Activated T-cell treated with anti-CD3 and anti-CD28 coated beads, Interleukin-2, amount 50 U/mL, for 4 hours (primary cell): ENCODE results near the gene RAB40C. TPM values are rescaled to one million over a fixed set of nuclear protein-coding genes. Genes with fewer than 3 reads are reported as not detected.

Source experiments
- ATAC-seq, 2 donors: fragments of 200-7000 bp; cut with Tn5 transposase; one replicate each; pipeline ENCODE4 v1.10.0; 2021
- DNase-seq: peaks from one replicate; pipeline ENCODE4 v3.0.0-alpha.2; 2020
- H3K27me3 Mint-ChIP-seq: one replicate; pipeline ENCODE4 v1.8.0; 2021; ENCODE audit warnings: low read depth, mixed read lengths
- H3K36me3 Mint-ChIP-seq: one replicate; pipeline ENCODE4 v1.8.0; 2022; ENCODE audit warnings: mixed read lengths; ENCODE audit not compliant: insufficient read depth
- H3K4me1 Mint-ChIP-seq: one replicate; pipeline ENCODE4 v1.8.0; 2021; ENCODE audit warnings: low read depth, mixed read lengths
- H3K4me3 Mint-ChIP-seq: one replicate; pipeline ENCODE4 v1.8.0; 2021; ENCODE audit warnings: mild to moderate bottlenecking, moderate library complexity, mixed read lengths
- H3K9me3 Mint-ChIP-seq: one replicate; pipeline ENCODE4 v1.8.0; 2021; ENCODE audit warnings: mixed read lengths
- total RNA-seq, 3 donors: library from RNA; stranded (reverse); gene quantifications; one replicate each; pipeline ENCODE4 v1.2.1, GENCODE V29; 2021

Gene RAB40C
- total RNA-seq, 3 donors from 2014 or later: 13.4 to 15.7 (median 14.6) TPM

GRCh38 chr16:631808-632358, 42.0 kb downstream of the RAB40C start:
- Mint-ChIP-seq H3K9me3 (no peaks in the 10 kb centered on the region), H3K36me3 (no peaks in the 10 kb centered on the region), H3K4me1 (peaks cover 2% of the 10 kb centered on the region), H3K27me3 (peaks cover 3% of the 10 kb centered on the region), H3K4me3 (no peak overlapping the region)
- ATAC-seq (no peak), DNase-seq (no peak)

DNA sequence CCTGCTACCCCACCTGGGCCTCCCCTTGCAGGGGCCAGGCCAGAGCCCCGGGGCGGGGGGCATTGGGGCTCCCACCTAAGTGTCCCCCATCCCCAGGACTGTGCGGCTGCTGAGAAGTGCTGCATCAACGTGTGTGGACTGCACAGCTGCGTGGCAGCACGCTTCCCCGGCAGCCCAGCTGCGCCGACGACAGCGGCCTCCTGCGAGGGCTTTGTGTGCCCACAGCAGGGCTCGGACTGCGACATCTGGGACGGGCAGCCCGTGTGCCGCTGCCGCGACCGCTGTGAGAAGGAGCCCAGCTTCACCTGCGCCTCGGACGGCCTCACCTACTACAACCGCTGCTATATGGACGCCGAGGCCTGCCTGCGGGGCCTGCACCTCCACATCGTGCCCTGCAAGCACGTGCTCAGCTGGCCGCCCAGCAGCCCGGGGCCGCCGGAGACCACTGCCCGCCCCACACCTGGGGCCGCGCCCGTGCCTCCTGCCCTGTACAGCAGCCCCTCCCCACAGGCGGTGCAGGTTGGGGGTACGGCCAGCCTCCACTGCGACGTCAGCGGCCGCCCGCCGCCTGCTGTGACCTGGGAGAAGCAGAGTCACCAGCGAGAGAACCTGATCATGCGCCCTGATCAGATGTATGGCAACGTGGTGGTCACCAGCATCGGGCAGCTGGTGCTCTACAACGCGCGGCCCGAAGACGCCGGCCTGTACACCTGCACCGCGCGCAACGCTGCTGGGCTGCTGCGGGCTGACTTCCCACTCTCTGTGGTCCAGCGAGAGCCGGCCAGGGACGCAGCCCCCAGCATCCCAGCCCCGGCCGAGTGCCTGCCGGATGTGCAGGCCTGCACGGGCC, 42.8 kb downstream of the RAB40C start:
- ATAC-seq: no peak

GRCh38 chr16:633336-634050, 43.6 kb downstream of the RAB40C start:
- H3K9me3 Mint-ChIP-seq: no peaks in the 10 kb centered on the region
- H3K4me1 Mint-ChIP-seq: peaks cover 4% of the 10 kb centered on the region
- no peaks in the 10 kb centered on the region for H3K36me3 Mint-ChIP-seq
- no peak overlapping the region for H3K4me3 Mint-ChIP-seq
- peaks cover 3% of the 10 kb centered on the region for H3K27me3 Mint-ChIP-seq
- DNase-seq (no peak), ATAC-seq (no peak)

More for the DNA sequence above, 42.8 kb downstream of the RAB40C start:
- peaks cover 3% of the 10 kb centered on the region for H3K27me3 Mint-ChIP-seq
- no peak overlapping the region for H3K4me3 Mint-ChIP-seq
- peaks cover 2% of the 10 kb centered on the region for H3K4me1 Mint-ChIP-seq
- no peaks in the 10 kb centered on the region for H3K9me3 Mint-ChIP-seq
- no peaks in the 10 kb centered on the region for H3K36me3 Mint-ChIP-seq
- no peak for DNase-seq

DNA sequence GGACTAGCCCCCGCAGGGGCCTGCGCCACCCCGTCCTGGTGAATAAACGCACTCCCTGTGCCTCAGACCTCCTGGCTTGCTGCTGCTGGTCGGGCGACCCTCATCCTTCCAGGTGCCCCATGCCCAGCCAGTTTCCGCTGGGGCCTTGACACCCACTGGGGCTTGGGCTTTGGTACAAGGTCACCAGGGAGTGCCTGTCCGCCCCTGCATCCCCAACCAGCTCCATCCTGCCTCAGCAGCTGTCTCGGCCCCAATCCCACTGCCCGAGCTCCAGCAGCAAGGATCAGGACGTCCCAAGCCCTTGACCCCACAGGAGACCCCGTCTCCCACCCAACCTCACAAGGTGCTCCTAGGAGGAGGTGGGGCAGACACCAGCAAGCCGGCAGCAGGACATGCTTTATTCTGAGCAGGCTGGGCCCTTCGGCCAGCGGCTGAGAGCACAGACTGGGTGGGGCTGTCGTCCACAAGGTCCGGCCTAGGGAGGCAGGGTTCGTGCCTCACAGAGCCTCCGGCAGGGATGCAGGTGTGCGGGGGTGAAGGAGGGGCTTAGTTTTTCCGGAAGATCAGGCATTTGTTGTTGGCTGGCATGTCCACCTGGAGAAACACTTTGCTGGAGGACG, 44.3 kb downstream of the RAB40C start:
- Mint-ChIP-seq H3K36me3 (no peaks in the 10 kb centered on the region), H3K27me3 (peaks cover 3% of the 10 kb centered on the region), H3K4me3 (peak overlapping the region; percentile 74), H3K4me1 (peaks cover 4% of the 10 kb centered on the region), H3K9me3 (no peaks in the 10 kb centered on the region)
- ATAC-seq (no peak), DNase-seq (no peak)

GRCh38 chr16:634996-635395, 45.1 kb downstream of the RAB40C start:
- Mint-ChIP-seq H3K9me3 (no peaks in the 10 kb centered on the region), H3K36me3 (no peaks in the 10 kb centered on the region), H3K4me3 (peak overlapping the region; percentile 74), H3K27me3 (peaks cover 3% of the 10 kb centered on the region), H3K4me1 (peaks cover 4% of the 10 kb centered on the region)
- ATAC-seq (no peak), DNase-seq (no peak)

DNA sequence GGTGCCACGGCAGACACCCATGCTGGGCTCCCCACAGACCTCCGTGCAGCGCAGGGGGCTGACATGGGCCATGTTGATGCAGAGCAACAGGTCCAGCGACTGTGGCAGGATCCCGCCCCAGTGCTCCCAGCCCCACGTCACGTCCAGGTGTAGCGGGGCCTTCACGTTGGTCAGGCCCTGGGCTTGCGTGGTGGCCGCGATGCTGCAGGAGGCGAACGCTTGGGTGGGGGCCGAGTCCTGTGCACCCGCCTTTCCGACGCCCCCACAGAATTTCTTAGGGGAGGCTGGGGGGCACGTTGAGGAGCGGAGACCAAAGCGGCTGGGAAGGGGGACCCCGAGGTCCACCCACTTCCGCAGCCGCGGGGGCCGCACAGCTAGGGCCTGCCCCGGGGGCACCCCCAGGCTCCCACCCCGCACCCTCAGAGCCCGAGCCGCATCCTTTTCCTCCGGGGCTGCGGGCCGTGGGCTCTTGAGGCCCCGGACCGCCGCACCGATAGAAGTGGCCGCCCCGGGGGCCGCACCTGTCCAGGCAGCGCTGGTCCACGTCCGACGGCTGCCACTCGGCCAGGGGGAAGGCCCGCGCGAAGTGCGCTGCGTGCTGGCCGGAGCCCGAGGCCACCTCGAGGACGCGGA, 45.8 kb downstream of the RAB40C start:
- DNase-seq (no peak), ATAC-seq (peak; percentile 2 to 3)
- H3K4me1 Mint-ChIP-seq: peaks cover 4% of the 10 kb centered on the region
- H3K27me3 Mint-ChIP-seq: peaks cover 3% of the 10 kb centered on the region
- H3K36me3 Mint-ChIP-seq: no peaks in the 10 kb centered on the region
- H3K4me3 Mint-ChIP-seq: peak overlapping the region; percentile 88
- no peaks in the 10 kb centered on the region for H3K9me3 Mint-ChIP-seq

DNA sequence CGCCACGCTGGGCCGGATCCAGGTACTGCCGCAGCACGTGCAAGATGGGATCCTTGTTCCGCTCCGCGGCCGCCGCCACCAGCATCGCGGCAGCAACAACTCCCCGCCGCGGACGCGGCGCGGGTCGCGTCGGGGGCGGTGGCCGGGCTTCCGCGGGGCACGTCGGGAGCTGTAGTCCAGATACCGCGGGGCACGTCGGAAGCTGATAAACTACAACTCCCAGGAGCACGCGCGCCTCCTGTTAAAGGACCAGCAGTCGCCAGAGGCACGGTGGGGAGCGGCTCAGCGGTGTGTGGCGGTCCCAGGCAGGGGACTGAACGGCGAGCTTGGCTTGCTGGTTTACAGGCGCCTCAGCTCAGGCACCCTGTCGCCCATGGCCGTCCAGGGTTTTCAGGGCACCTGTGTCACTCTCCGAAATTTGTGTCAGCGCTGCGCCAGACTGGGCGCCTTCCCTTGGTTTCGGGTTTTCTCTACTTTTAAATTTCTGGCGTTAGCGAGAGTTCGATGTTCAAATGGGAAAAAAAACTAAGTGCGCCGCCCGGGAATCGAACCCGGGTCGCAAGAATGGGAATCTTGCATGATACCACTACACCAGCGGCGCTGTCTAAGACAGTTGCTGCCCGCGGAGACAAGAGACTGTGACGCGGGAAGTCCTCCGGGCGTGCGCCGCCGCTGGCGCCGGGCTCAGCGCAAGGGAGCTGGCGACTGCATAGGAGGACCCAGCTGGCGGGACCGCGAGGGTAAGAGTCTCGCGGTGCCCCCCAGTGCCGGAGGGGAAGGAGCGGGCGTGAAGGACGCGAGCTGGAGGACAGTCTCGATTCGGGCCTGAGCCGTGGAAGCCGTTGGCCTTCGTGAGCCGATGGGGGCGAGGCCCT, 46.6 kb downstream of the RAB40C start, which contains the start of gene METTL26:
Gene METTL26, minus strand, starts transcription at position 100 of the 875 bp plus-strand sequence. Its CDS starts 15 bp downstream, at position 85.
- H3K36me3 Mint-ChIP-seq: no peaks in the 10 kb centered on the region
- DNase-seq (peak; percentile 87), ATAC-seq (peak; percentile 89)
- H3K27me3 Mint-ChIP-seq: peaks cover 3% of the 10 kb centered on the region
- H3K4me3 Mint-ChIP-seq: peak within 1 kb of the TSS; percentile 88
- peaks cover 4% of the 10 kb centered on the region for H3K4me1 Mint-ChIP-seq
- no peaks in the 10 kb centered on the region for H3K9me3 Mint-ChIP-seq

DNA sequence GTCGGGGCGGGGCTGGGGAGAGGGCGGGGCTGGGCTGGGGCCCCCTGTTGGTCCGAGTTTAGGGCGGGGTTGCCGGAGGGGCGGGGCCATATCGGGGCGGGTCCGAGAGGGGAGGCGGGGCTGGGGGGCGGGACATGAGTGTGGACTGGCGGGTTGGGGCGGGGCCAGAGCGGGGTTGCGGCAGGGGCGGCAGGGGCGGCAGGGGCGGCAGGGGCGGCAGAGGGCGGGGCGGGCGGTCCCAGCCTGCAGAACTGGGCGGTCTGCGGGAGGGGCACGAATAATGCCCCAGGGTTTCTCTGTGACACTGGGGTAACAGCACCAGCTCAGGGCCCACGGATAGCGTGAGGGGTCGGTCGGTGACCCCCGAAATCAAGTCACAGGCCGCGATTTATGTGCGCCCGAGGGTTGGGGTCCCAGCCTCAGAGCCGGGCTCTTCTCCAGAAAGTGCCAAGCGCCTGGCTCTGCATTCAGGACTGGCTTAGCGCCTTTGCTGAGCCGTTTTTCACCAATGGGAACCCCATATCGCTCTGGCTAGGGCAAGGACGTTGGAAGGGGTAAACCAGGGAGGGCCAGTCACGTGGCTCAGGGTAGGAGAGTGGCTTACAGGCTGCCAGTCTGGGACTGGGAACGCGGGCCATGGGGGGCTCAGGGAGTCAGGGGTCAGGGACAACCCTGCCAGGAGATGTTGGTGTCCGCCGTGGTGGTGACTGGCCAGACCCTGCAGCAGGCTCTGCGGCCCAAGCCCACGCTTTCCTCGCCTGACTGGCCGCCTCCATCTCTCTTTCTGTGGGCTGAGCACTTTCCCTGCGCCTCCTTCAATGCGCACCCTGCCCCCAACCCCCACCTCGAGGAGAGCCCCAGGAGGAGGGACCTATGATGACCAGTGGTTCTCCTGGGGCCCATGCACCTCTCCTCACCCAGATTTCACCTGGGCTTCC, 47.5 kb downstream of the RAB40C start:
- Mint-ChIP-seq H3K27me3 (peaks cover 3% of the 10 kb centered on the region), H3K4me1 (peaks cover 4% of the 10 kb centered on the region), H3K36me3 (no peaks in the 10 kb centered on the region), H3K4me3 (peak overlapping the region; percentile 88), H3K9me3 (no peaks in the 10 kb centered on the region)
- peak; percentile 56 to 62 for ATAC-seq
- DNase-seq: peak; percentile 84

- H3K4me1 Mint-ChIP-seq: peaks cover 8% of the 10 kb centered on the region
- DNase-seq (no peak), ATAC-seq (no peak)
- H3K36me3 Mint-ChIP-seq: no peaks in the 10 kb centered on the region
- H3K27me3 Mint-ChIP-seq: peaks cover 3% of the 10 kb centered on the region
- H3K9me3 Mint-ChIP-seq: no peaks in the 10 kb centered on the region
- H3K4me3 Mint-ChIP-seq: no peak overlapping the region
Measured at GRCh38 chr16:638034-638543, 48.2 kb downstream of the RAB40C start.

GRCh38 chr16:638836-639235, 49.0 kb downstream of the RAB40C start:
- Mint-ChIP-seq H3K9me3 (no peaks in the 10 kb centered on the region), H3K4me1 (peaks cover 11% of the 10 kb centered on the region), H3K36me3 (no peaks in the 10 kb centered on the region), H3K4me3 (no peak overlapping the region), H3K27me3 (peaks cover 3% of the 10 kb centered on the region)
- DNase-seq: no peak
- no peak for ATAC-seq

GRCh38 chr16:640614-641013, 50.7 kb downstream of the RAB40C start:
- Mint-ChIP-seq H3K4me1 (peaks cover 17% of the 10 kb centered on the region), H3K4me3 (peak overlapping the region; percentile 4), H3K27me3 (peaks cover 3% of the 10 kb centered on the region), H3K9me3 (no peaks in the 10 kb centered on the region), H3K36me3 (no peaks in the 10 kb centered on the region)
- DNase-seq (no peak), ATAC-seq (no peak)
